HCT116 (cell line): ENCODE data around the gene DDA1. TPM values are rescaled to one million over a fixed set of nuclear protein-coding genes. Genes with fewer than 3 reads are reported as not detected.

Source experiments
- ATAC-seq: fragments of 200-7000 bp; cut with Tn5 transposase; 2 replicates; pipeline ENCODE4 v1.9.1; 2020; ENCODE audit warnings: mild to moderate bottlenecking, moderate library complexity
- BruUV-seq: library from RNA; stranded (reverse); fragments of 400-500 nt; replicated peaks from 2 replicates; lab custom pipeline; 2021; lab: Mats Ljungman, UMichigan
- CTCF ChIA-PET: fragments of 300-600 bp; sonication (Branson Sonifier 250); formaldehyde crosslinking; loops from one replicate; lab custom pipeline; 2021; ENCODE audit warnings: antibody characterized with exemption; lab: Charles Lee
- POLR2A ChIA-PET: fragments of 300-600, 350-600 bp; sonication (Branson Sonifier 250); formaldehyde crosslinking; loops from one replicate; lab custom pipeline; 2021; ENCODE audit warnings: antibody characterized with exemption; lab: Charles Lee
- RAD21 ChIA-PET, 2 experiments: fragments of 300-600 bp; sonication (Branson Sonifier 250); formaldehyde crosslinking; loops; one replicate each; lab custom pipeline; 2023; ENCODE audit warnings: low total read pairs in 2 of 2; ENCODE audit not compliant: uncharacterized antibody in 2 of 2, unreplicated experiment in 2 of 2, low non-redundant PET in 1 of 2; lab: Charles Lee
- DNase-seq: peaks from one replicate; pipeline ENCODE4 v3.0.0-alpha.2; 2010; ENCODE audit warnings: low read depth, low spot score
- H2AFZ ChIP-seq: fragments of 200-600 bp; shearing (Covaris generic), sonication (generic); 2 replicates; pipeline ENCODE4 v1.6.1; 2017; ENCODE audit warnings: low read depth, mixed run types, mixed read lengths, antibody characterized with exemption, low read length; ENCODE audit not compliant: poor library complexity, severe bottlenecking
- H3K27ac ChIP-seq: 2 replicates; pipeline ENCODE4 v1.5.1; 2012; ENCODE audit warnings: low read depth, low read length
- H3K27me3 ChIP-seq: fragments of 200-600 bp; sonication (generic); 2 replicates; pipeline ENCODE4 v1.6.1; 2016; ENCODE audit warnings: mixed run types, low read length, mixed read lengths; ENCODE audit not compliant: insufficient read depth
- H3K36me3 ChIP-seq, 2 experiments: fragments of 200-500 bp in 1 of 2; fragments of 200-600 bp in 1 of 2; sonication (Bioruptor generic) in 1 of 2; sonication (generic) in 1 of 2; 2 replicates each; pipeline versions ENCODE4 v1.5.1 to v1.6.1; 2014 to 2016; ENCODE audit warnings: low read length in 2 of 2, inconsistent platforms in 1 of 2, mixed read lengths in 1 of 2, mixed run types in 1 of 2; ENCODE audit not compliant: insufficient read depth in 2 of 2, control insufficient read depth in 1 of 2
- H3K4me1 ChIP-seq, 2 experiments: fragments of 200-600 bp in 1 of 2; sonication (generic) in 1 of 2; 2 replicates each; pipeline versions ENCODE4 v1.5.1 to v1.6.1; 2012 to 2017; ENCODE audit warnings: low read length in 2 of 2, inconsistent platforms in 1 of 2, mild to moderate bottlenecking in 1 of 2, mixed read lengths in 1 of 2, mixed run types in 1 of 2, moderate library complexity in 1 of 2; ENCODE audit not compliant: insufficient read depth in 2 of 2, control insufficient read depth in 1 of 2
- H3K4me2 ChIP-seq: fragments of 200-600 bp; sonication (generic); 2 replicates; pipeline ENCODE4 v1.6.1; 2017; ENCODE audit warnings: mixed run types, low read length, mixed read lengths
- H3K4me3 ChIP-seq, 2 experiments: fragments of 200-600 bp in 1 of 2; sonication (generic) in 1 of 2; replicated peaks in 1 of 2; 2 replicates each; pipeline ENCODE4 v1.5.1; 2011 to 2016; ENCODE audit warnings: low read length in 2 of 2, control low read depth in 1 of 2, low read depth in 1 of 2, mild to moderate bottlenecking in 1 of 2, mixed read lengths in 1 of 2, mixed run types in 1 of 2
- H3K79me2 ChIP-seq: fragments of 200-600 bp; sonication (generic); 2 replicates; pipeline ENCODE4 v1.6.1; 2017; ENCODE audit warnings: mild to moderate bottlenecking, mixed run types, low read length, moderate library complexity, mixed read lengths; ENCODE audit not compliant: insufficient read depth
- H3K9ac ChIP-seq: fragments of 200-600 bp; sonication (generic); 2 replicates; pipeline ENCODE4 v1.6.1; 2016; ENCODE audit warnings: low read length, mixed read lengths
- H3K9me2 ChIP-seq: fragments of 200-600 bp; sonication (generic), shearing (Covaris generic); 2 replicates; pipeline ENCODE4 v1.6.1; 2017; ENCODE audit warnings: mixed run types, mild to moderate bottlenecking, moderate library complexity; ENCODE audit not compliant: insufficient read depth
- H3K9me3 ChIP-seq, 2 experiments: fragments of 200-500 bp in 1 of 2; fragments of 200-600 bp in 1 of 2; sonication (Bioruptor generic) in 1 of 2; sonication (generic) in 1 of 2; 2 replicates each; pipeline ENCODE4 v1.6.1; 2014 to 2017; ENCODE audit warnings: low read length in 2 of 2, mixed read lengths in 2 of 2, inconsistent platforms in 1 of 2, low read depth in 1 of 2, mild to moderate bottlenecking in 1 of 2, mixed run types in 1 of 2, moderate library complexity in 1 of 2; ENCODE audit not compliant: control insufficient read depth in 1 of 2, insufficient read depth in 1 of 2
- H4K20me1 ChIP-seq: fragments of 200-600 bp; sonication (generic), shearing (Covaris generic); 2 replicates; pipeline ENCODE4 v1.6.1; 2017; ENCODE audit warnings: mixed run types, mild to moderate bottlenecking, moderate library complexity; ENCODE audit not compliant: insufficient read depth
- ATF3 ChIP-seq: IDR thresholded peaks from 2 replicates; pipeline ENCODE4 v1.6.1; 2012
- CEBPB ChIP-seq: IDR thresholded peaks from 2 replicates; pipeline ENCODE4 v1.6.1; 2012; ENCODE audit warnings: low read depth
- EZH2 ChIP-seq: fragments of 200-600 bp; sonication (generic); IDR thresholded peaks from 2 replicates; pipeline ENCODE4 v1.6.1; 2017; ENCODE audit warnings: antibody characterized with exemption, mixed run types
- JUND ChIP-seq: IDR thresholded peaks from 2 replicates; pipeline ENCODE4 v1.6.1; 2012
- MAX ChIP-seq: IDR thresholded peaks from 2 replicates; pipeline ENCODE4 v1.6.1; 2012
- POLR2A ChIP-seq: IDR thresholded peaks from 2 replicates; pipeline ENCODE4 v1.7.0; 2011; ENCODE audit warnings: borderline replicate concordance; ENCODE audit not compliant: insufficient read depth, insufficient read length; ENCODE audit errors: extremely low read depth
- POLR2AphosphoS5 ChIP-seq: IDR thresholded peaks from 2 replicates; pipeline ENCODE4 v1.6.1; 2011; ENCODE audit warnings: mild to moderate bottlenecking, low read depth, low read length, moderate library complexity
- RAD21 ChIP-seq: IDR thresholded peaks from 2 replicates; pipeline ENCODE4 v1.6.1; 2012; ENCODE audit warnings: low read depth, mild to moderate bottlenecking
- SIN3A ChIP-seq: IDR thresholded peaks from 2 replicates; pipeline ENCODE4 v1.6.1; 2012; ENCODE audit warnings: low read depth
- SP1 ChIP-seq: IDR thresholded peaks from 2 replicates; pipeline ENCODE4 v1.6.1; 2012; ENCODE audit warnings: low read depth
- SRF ChIP-seq: IDR thresholded peaks from 2 replicates; pipeline ENCODE4 v1.6.1; 2012; ENCODE audit warnings: low read depth
- TCF7L2 ChIP-seq: IDR thresholded peaks from 2 replicates; pipeline ENCODE4 v1.7.0; 2011; ENCODE audit warnings: borderline replicate concordance, inconsistent platforms; ENCODE audit not compliant: insufficient read depth, insufficient read length; ENCODE audit errors: extremely low read depth
- YY1 ChIP-seq: IDR thresholded peaks from 2 replicates; pipeline ENCODE4 v1.6.1; 2011; ENCODE audit warnings: low read length, low read depth, moderate library complexity, mild to moderate bottlenecking; ENCODE audit not compliant: insufficient replicate concordance; ENCODE audit errors: extremely low read depth
- ZBTB33 ChIP-seq: IDR thresholded peaks from 2 replicates; pipeline ENCODE4 v1.6.1; 2011; ENCODE audit warnings: mild to moderate bottlenecking, low read length, moderate library complexity; ENCODE audit not compliant: insufficient replicate concordance; ENCODE audit errors: extremely low read depth
- ZFX ChIP-seq: fragments of 450-650 bp; IDR thresholded peaks from 2 replicates; pipeline ENCODE4 v1.6.1; 2017
- intact Hi-C: fragments of 100-400 bp; cut with micrococcal nuclease; formaldehyde crosslinking; loops from 2 replicates; pipeline ENCODE4 v1.10.0; 2022
- total RNA-seq: library from RNA; stranded (reverse); gene quantifications from one replicate; pipeline ENCODE4 v1.2.1, GENCODE V29; 2021; ENCODE audit not compliant: unreplicated experiment
- TF ChIP-seq, protein P1 (sequence below): IDR thresholded peaks from 2 replicates; pipeline ENCODE4 v1.6.1; 2012; ENCODE audit warnings: low read depth
- TF ChIP-seq, protein P2 (sequence below), 3 experiments: fragments of 200-600 bp in 1 of 3; sonication (generic) in 1 of 3; IDR thresholded peaks in 2 of 3; conservative IDR thresholded peaks in 1 of 3; 2 replicates each; pipeline ENCODE4 v1.5.1; 2012 to 2017; ENCODE audit warnings: low read depth in 2 of 3, low read length in 2 of 3, antibody characterized with exemption in 1 of 3, borderline replicate concordance in 1 of 3, control low read depth in 1 of 3, mild to moderate bottlenecking in 1 of 3, mixed read lengths in 1 of 3, mixed run types in 1 of 3, moderate library complexity in 1 of 3; ENCODE audit not compliant: insufficient read depth in 1 of 3

The DDA1 gene
- total RNA-seq, 1 experiment from 2014 or later = 68.6 TPM

DNA sequence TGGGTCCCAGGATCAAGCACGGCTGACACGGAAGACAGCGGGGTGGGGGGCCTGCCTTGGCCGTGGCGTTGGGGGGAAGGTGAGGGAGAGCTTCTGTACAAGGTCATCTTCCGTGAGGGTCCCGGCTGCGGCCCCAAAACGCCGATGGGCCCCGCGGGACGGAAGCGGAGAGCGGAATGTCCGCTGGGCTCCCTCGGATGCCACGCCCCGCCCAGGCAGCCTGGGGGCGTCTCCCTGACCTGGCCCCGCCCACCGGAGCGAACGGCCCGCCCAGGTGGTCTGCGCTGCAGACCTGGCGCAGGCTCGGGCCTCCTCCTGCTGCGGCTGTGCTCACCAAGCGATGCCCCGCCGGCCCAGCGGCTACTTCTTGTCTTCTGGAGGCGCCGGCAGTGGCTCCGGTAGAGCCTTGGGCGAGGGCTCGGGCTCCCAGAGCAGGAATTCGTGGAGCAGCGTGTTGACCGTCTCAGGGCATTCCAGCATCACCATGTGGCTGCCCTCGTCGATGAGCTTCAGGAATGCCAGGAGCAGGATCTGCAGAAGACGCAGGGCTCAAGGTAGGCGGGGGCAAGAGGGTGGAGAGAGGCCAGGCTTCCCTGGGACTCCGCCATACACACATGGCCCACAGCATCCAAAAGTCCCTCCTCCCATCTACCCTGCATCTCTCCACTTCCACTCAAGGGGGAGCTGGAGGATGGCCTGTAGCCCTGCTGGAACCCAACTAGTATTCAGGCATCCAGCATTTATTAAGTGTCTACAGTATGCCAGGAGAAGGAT is 16.9 kb upstream of the DDA1 start:
- H3K79me2 ChIP-seq = peaks cover 30% of the 10 kb centered on the region
- RAD21 ChIA-PET = interaction anchor here (0.7 to 1.0 kb wide), 2 partner anchors 13 to 284 kb away, joined by 3 to 7 read pairs; partner anchors contain the start of gene MRPL34 (in 1 of the 2)
- 0 out of 4 replicates have a peak, but pooled peaks cover 0 to 5% of the 10 kb centered on the region in 2 experiments for H3K36me3 ChIP-seq
- POLR2A ChIA-PET = interaction anchor here (0.7 to 2.5 kb wide), 12 partner anchors 12 to 574 kb away, joined by 3 to 22 read pairs (median 4); partner anchors contain the start of genes ABHD8, BABAM1, DDA1 and MRPL34
- H4K20me1 ChIP-seq = no peaks in the 10 kb centered on the region
- peak overlapping the region; percentile 95 for H3K27ac ChIP-seq
- ATAC-seq (peak; percentile 85), DNase-seq (peak; percentile 86)
- peak overlapping the region; percentile 60 to 67 for H3K4me3 ChIP-seq
- no peaks in the 10 kb centered on the region for H3K27me3 ChIP-seq
- CTCF ChIA-PET = interaction anchor here (0.6 to 3.1 kb wide), 12 partner anchors 11 to 578 kb away, joined by 3 to 33 read pairs (median 5); partner anchors contain the start of genes ANKLE1, ANO8, DDA1 and MRPL34
- H3K9ac ChIP-seq = peak overlapping the region; percentile 68
- intact Hi-C loops = loop anchor here (1.0 to 2.0 kb wide), 2 partner anchors 16 to 94 kb away; partner anchors contain the start of gene DDA1
- H2AFZ ChIP-seq = no peak overlapping the region
- peaks cover 20 to 52% of the 10 kb centered on the region in 2 experiments for H3K4me1 ChIP-seq
- H3K4me2 ChIP-seq = peak overlapping the region; percentile 82
- H3K9me3 ChIP-seq = no peaks in the 10 kb centered on the region; a peak in 1 of 4 replicates
- no peaks in the 10 kb centered on the region for H3K9me2 ChIP-seq
- BruUV-seq = TSS peak; percentile 49
- TF ChIP-seq POLR2A (peak; percentile 83), POLR2AphosphoS5 (peak; percentile 84), SRF (no peak), ATF3 (no peak), SIN3A (no peak), ZFX (peak; percentile 68; the same call in 1 of the 2 replicates), TCF7L2 (no peak), EZH2 (no peak), JUND (no peak), CEBPB (no peak), MAX (peak; percentile 95), SP1 (peak; percentile 45), RAD21 (peak; percentile 94), ZBTB33 (no peak), YY1 (peak; percentile 33)
- TF ChIP-seq, protein P1, sequence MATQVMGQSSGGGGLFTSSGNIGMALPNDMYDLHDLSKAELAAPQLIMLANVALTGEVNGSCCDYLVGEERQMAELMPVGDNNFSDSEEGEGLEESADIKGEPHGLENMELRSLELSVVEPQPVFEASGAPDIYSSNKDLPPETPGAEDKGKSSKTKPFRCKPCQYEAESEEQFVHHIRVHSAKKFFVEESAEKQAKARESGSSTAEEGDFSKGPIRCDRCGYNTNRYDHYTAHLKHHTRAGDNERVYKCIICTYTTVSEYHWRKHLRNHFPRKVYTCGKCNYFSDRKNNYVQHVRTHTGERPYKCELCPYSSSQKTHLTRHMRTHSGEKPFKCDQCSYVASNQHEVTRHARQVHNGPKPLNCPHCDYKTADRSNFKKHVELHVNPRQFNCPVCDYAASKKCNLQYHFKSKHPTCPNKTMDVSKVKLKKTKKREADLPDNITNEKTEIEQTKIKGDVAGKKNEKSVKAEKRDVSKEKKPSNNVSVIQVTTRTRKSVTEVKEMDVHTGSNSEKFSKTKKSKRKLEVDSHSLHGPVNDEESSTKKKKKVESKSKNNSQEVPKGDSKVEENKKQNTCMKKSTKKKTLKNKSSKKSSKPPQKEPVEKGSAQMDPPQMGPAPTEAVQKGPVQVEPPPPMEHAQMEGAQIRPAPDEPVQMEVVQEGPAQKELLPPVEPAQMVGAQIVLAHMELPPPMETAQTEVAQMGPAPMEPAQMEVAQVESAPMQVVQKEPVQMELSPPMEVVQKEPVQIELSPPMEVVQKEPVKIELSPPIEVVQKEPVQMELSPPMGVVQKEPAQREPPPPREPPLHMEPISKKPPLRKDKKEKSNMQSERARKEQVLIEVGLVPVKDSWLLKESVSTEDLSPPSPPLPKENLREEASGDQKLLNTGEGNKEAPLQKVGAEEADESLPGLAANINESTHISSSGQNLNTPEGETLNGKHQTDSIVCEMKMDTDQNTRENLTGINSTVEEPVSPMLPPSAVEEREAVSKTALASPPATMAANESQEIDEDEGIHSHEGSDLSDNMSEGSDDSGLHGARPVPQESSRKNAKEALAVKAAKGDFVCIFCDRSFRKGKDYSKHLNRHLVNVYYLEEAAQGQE = no peak
- TF ChIP-seq, protein P2, sequence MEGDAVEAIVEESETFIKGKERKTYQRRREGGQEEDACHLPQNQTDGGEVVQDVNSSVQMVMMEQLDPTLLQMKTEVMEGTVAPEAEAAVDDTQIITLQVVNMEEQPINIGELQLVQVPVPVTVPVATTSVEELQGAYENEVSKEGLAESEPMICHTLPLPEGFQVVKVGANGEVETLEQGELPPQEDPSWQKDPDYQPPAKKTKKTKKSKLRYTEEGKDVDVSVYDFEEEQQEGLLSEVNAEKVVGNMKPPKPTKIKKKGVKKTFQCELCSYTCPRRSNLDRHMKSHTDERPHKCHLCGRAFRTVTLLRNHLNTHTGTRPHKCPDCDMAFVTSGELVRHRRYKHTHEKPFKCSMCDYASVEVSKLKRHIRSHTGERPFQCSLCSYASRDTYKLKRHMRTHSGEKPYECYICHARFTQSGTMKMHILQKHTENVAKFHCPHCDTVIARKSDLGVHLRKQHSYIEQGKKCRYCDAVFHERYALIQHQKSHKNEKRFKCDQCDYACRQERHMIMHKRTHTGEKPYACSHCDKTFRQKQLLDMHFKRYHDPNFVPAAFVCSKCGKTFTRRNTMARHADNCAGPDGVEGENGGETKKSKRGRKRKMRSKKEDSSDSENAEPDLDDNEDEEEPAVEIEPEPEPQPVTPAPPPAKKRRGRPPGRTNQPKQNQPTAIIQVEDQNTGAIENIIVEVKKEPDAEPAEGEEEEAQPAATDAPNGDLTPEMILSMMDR (IDR thresholded peaks at IDR 0.05 in 2 of 3, conservative IDR thresholded peaks at IDR 0.05 in 1 of 3; ENCODE audit: borderline replicate concordance in 1 of 3, insufficient read depth in 1 of 3, low read depth in 2 of 3, low read length in 2 of 3) = peak; percentile 65 to 88 (median 78)
